Measurements from ENCODE around the gene SPOCD1.

GRCh38 chr1:31753707-31754349 is 62.0 kb downstream of the SPOCD1 start:
- TF ChIP-seq JUN (IDR thresholded peaks at IDR 0.05) (no peak), HDAC2 (IDR thresholded peaks at IDR 0.05) (no peak), USF2 (IDR thresholded peaks at IDR 0.05) (no peak), CTCF (IDR thresholded peaks at IDR 0.05) (no peak), KDM1A (IDR thresholded peaks at IDR 0.05; ENCODE audit: low read depth) (no peak), CEBPB (IDR thresholded peaks at IDR 0.05) (no peak), PBX3 (IDR thresholded peaks at IDR 0.05) (no peak), REST (IDR thresholded peaks at IDR 0.05) (no peak), SREBF2 (IDR thresholded peaks at IDR 0.05) (no peak), KDM5A (IDR thresholded peaks at IDR 0.05) (no peak)
